HepG2 (cell line): Measurements from ENCODE around the gene ACOT4. TPM values are rescaled to one million over a fixed set of nuclear protein-coding genes. Genes with fewer than 3 reads are reported as not detected.
A peak's percentile ranks its signal among the peaks of the same experiment; 100 is the strongest.
"Not testable (repeated sequence)": the region's sequence is repeated elsewhere in the genome, so short reads cannot be mapped to it uniquely, and the experiment has no call there.

ENCODE experiments used
- ATAC-seq: fragments of 200-7000 bp; cut with Tn5 transposase; 3 replicates; pipeline ENCODE4 v1.9.1; 2020; ENCODE audit warnings: mild to moderate bottlenecking, moderate library complexity
- BruUV-seq: library from RNA; stranded (reverse); fragments of 400-500 nt; replicated peaks from 2 replicates; lab custom pipeline; 2021; lab: Mats Ljungman, UMichigan
- CTCF ChIA-PET: fragments of 300-600 bp; formaldehyde crosslinking; extraction: SDS; loops from one replicate; lab custom pipeline; 2021; ENCODE audit warnings: low total read pairs, inconsistent platforms, low intra/inter-chr PET ratio; lab: Yijun Ruan, JAX
- POLR2A ChIA-PET: fragments of 350-600 bp; sonication (Branson Sonifier 250); formaldehyde crosslinking; loops from one replicate; lab custom pipeline; 2020; ENCODE audit warnings: antibody characterized with exemption, inconsistent platforms; lab: Yijun Ruan, JAX
- DNase-seq: peaks from one replicate; pipeline ENCODE4 v3.0.0-alpha.2; 2015; ENCODE audit warnings: low spot score
- FAIRE-seq: peaks from 3 replicates; lab custom pipeline; 2011; peaks lifted over from hg19 to GRCh38; lab: Jason Lieb, UNC
- H2AFZ ChIP-seq: one replicate; pipeline ENCODE4 v1.6.1; 2011; ENCODE audit warnings: low read length, inconsistent platforms
- H3K27ac ChIP-seq: fragments of 300-600 bp; 3 replicates; pipeline ENCODE4 v1.8.0; 2011; ENCODE audit warnings: mixed run types, mild to moderate bottlenecking, mixed read lengths, low read length, inconsistent platforms; ENCODE audit not compliant: insufficient read depth; ENCODE audit errors: extremely low read length
- H3K27me3 ChIP-seq, 2 experiments: fragments of 200-600 bp in 1 of 2; 2 replicates in 1 of 2; 3 replicates in 1 of 2; pipeline versions ENCODE4 v1.6.0 to v1.8.0; 2011; ENCODE audit warnings: low read length in 2 of 2, mild to moderate bottlenecking in 2 of 2, moderate library complexity in 2 of 2, inconsistent platforms in 1 of 2; ENCODE audit not compliant: insufficient read depth in 2 of 2, control insufficient read depth in 1 of 2
- H3K36me3 ChIP-seq, 2 experiments: fragments of 200-600 bp in 1 of 2; replicated peaks in 1 of 2; 2 replicates in 1 of 2; 3 replicates in 1 of 2; pipeline versions ENCODE4 v1.5.1 to v1.8.0; 2011; ENCODE audit warnings: low read length in 2 of 2, inconsistent platforms in 1 of 2; ENCODE audit not compliant: insufficient read depth in 2 of 2, control insufficient read depth in 1 of 2
- H3K4me1 ChIP-seq: 2 replicates; pipeline ENCODE4 v1.5.1; 2012; ENCODE audit warnings: low read length, inconsistent platforms; ENCODE audit not compliant: insufficient read depth
- H3K4me2 ChIP-seq: 2 replicates; pipeline ENCODE4 v1.6.0; 2011; ENCODE audit warnings: low read depth, low read length, inconsistent platforms
- H3K4me3 ChIP-seq, 3 experiments: fragments of 200-600 bp in 1 of 3; sonication (generic), shearing (Covaris generic) in 1 of 3; replicated peaks in 1 of 3; 2 replicates each; pipeline ENCODE4 v1.5.1; 2011 to 2016; ENCODE audit warnings: low read length in 3 of 3, inconsistent platforms in 2 of 3, low read depth in 2 of 3, mild to moderate bottlenecking in 2 of 3, control low read depth in 1 of 3, mixed read lengths in 1 of 3; ENCODE audit not compliant: insufficient read depth in 1 of 3
- H3K79me2 ChIP-seq: one replicate; pipeline ENCODE4 v1.6.1; 2011; ENCODE audit warnings: low read length, inconsistent platforms; ENCODE audit not compliant: insufficient read depth
- H3K9ac ChIP-seq: 2 replicates; pipeline ENCODE4 v1.6.0; 2011; ENCODE audit warnings: mild to moderate bottlenecking, low read depth, low read length, inconsistent platforms; ENCODE audit not compliant: insufficient read depth
- H3K9me3 ChIP-seq: 2 replicates; pipeline ENCODE4 v1.5.1; 2012; ENCODE audit warnings: mild to moderate bottlenecking, low read length
- H4K20me1 ChIP-seq: 2 replicates; pipeline ENCODE4 v1.6.0; 2011; ENCODE audit warnings: inconsistent platforms, mild to moderate bottlenecking, low read length, moderate library complexity; ENCODE audit not compliant: insufficient read depth
- GMEB1 ChIP-seq: sonication (generic); formaldehyde crosslinking; IDR thresholded peaks from 2 replicates; pipeline ENCODE4 v1.5.1; 2020; ENCODE audit warnings: missing genetic modification reagents, mild to moderate bottlenecking, borderline replicate concordance
- MLLT10 ChIP-seq: sonication (generic); formaldehyde crosslinking; IDR thresholded peaks from 2 replicates; pipeline ENCODE4 v1.4.0; 2020; ENCODE audit warnings: missing genetic modification reagents
- whole genome bisulfite sequencing: methylation state at CpG from one replicate; pipeline ENCODE4 v1.1.6; 2017; ENCODE audit warnings: low lambda C conversion rate; 5-methylcytosine and 5-hydroxymethylcytosine counted together
- in situ Hi-C: cut with HindIII; loops from 2 replicates; pipeline ENCODE4 v1.10.0; 2017; ENCODE audit warnings: low pct_unique_long_range_greater_than_20kb; ENCODE audit not compliant: extremely low pct_ligation_motif_present
- intact Hi-C: fragments of 100-400 bp; cut with micrococcal nuclease; formaldehyde crosslinking; loops from one replicate; pipeline ENCODE4 v1.10.0; 2022; ENCODE audit not compliant: unreplicated experiment
- polyA plus RNA-seq, 8 experiments: library from polyadenylated mRNA; depleted of rRNA in 3 of 8; stranded (reverse) in 7 of 8; unstranded in 1 of 8; fragments of >200 nt; fragmentation: Illumina TruSeq in 4 of 8; extraction: Trizol in 4 of 8; gene quantifications; 2 replicates each; pipeline versions ENCODE4 v1.2.1 to v1.2.3, GENCODE V29; 2011 to 2016; ENCODE audit warnings: low read depth in 4 of 8, missing spikeins in 1 of 8, mixed read lengths in 1 of 8; ENCODE audit not compliant: insufficient read depth in 1 of 8
- total RNA-seq, 5 experiments: library from RNA; depleted of rRNA; stranded (reverse); fragments of >200 nt; fragmentation: Illumina TruSeq; extraction: Trizol; gene quantifications; 2 replicates each; pipeline ENCODE4 v1.2.3, GENCODE V29; 2016; ENCODE audit warnings: low read depth in 1 of 5

Gene ACOT4
- total and polyA plus RNA-seq, 2 of the 13 experiments (the other 11 are each of a cell fraction or from before 2014, with no cell fraction given), result 0.04 to 0.05 TPM

- in situ Hi-C loops, result loop anchor here (10.0 kb wide), 1 partner anchor 58 kb away; no protein-coding TSS in a partner anchor
- Histone ChIP-seq H3K9ac (no peak overlapping the region), H3K36me3 (peaks cover 1 to 27% of the 10 kb centered on the region in 2 experiments), H3K79me2 (peaks cover 2% of the 10 kb centered on the region)
- TF ChIP-seq GMEB1 (CRISPR knock-in tag) (no peak), MLLT10 (CRISPR knock-in tag) (no peak)
- TF ChIP-seq, all 625 proteins: peak for 0
- H3K9me3 ChIP-seq, result no peaks in the 10 kb centered on the region
- ATAC-seq (no peak), DNase-seq (no peak), FAIRE-seq (peak; percentile 26)
- no peak overlapping the region for H3K4me3 ChIP-seq
- 95% methylated on average over 3 of the region's 3 CpGs for WGBS
- H3K27ac ChIP-seq, result no peak overlapping the region
- H4K20me1 ChIP-seq, result no peaks in the 10 kb centered on the region
- ChIA-PET CTCF (no interaction called here), POLR2A (no interaction called here)
- no peak overlapping the region for H2AFZ ChIP-seq
- peaks cover 4% of the 10 kb centered on the region for H3K4me1 ChIP-seq
- intact Hi-C loops, result loop anchor here (10.0 kb wide), 1 partner anchor 58 kb away; no protein-coding TSS in a partner anchor
- no peaks in the 10 kb centered on the region for H3K27me3 ChIP-seq
- H3K4me2 ChIP-seq, result no peak overlapping the region
- no TSS peak for BruUV-seq
Measured at GRCh38 chr14:73576391-73576790, 15.3 kb upstream of the ACOT4 start.

GRCh38 chr14:73577214-73577613, 14.5 kb upstream of the ACOT4 start:
- ATAC-seq, H3K79me2 ChIP-seq, H3K9ac ChIP-seq, H4K20me1 ChIP-seq, H3K4me1 ChIP-seq, BruUV-seq, H3K4me2 ChIP-seq, H3K27ac ChIP-seq, H3K27me3 ChIP-seq, H2AFZ ChIP-seq, H3K9me3 ChIP-seq, DNase-seq, H3K4me3 ChIP-seq, CTCF ChIA-PET: not testable (repeated sequence)
- POLR2A ChIA-PET, result interaction anchor here (0.6 kb wide), 1 partner anchor 293 kb away, joined by 3 read pairs; no protein-coding TSS in a partner anchor
- WGBS, result 100% methylated on average over 2 of the region's 2 CpGs
- in situ Hi-C loops (loop anchor here (10.0 kb wide), 1 partner anchor 58 kb away; no protein-coding TSS in a partner anchor), intact Hi-C loops (loop anchor here (10.0 kb wide), 1 partner anchor 58 kb away; no protein-coding TSS in a partner anchor)
- peaks cover 1 to 27% of the 10 kb centered on the region in 2 experiments for H3K36me3 ChIP-seq
- FAIRE-seq, result peak; percentile 36
